Spinal cord (tissue), 10 donors: ENCODE data around the gene COG4. TPM values are rescaled to one million over a fixed set of nuclear protein-coding genes. Genes with fewer than 3 reads are reported as not detected.

Source experiments
- DNase-seq, 6 donors: peaks; one replicate each; pipeline versions ENCODE4 v3.0.0 to v3.0.0-alpha.2; 2013 to 2015; ENCODE audit warnings: low spot score in 6 of 6, low read depth in 4 of 6
- H3K27ac ChIP-seq: one replicate; pipeline ENCODE4 v1.5.1; 2013; ENCODE audit warnings: low read depth, low read length, control low read depth
- H3K27me3 ChIP-seq: one replicate; pipeline ENCODE4 v1.6.1; 2013; ENCODE audit warnings: low read length; ENCODE audit not compliant: control insufficient read depth, insufficient read depth
- H3K36me3 ChIP-seq: one replicate; pipeline ENCODE4 v1.6.1; 2013; ENCODE audit warnings: low read length; ENCODE audit not compliant: control insufficient read depth, insufficient read depth
- H3K4me1 ChIP-seq: one replicate; pipeline ENCODE4 v1.6.1; 2013; ENCODE audit warnings: low read length; ENCODE audit not compliant: control insufficient read depth, insufficient read depth
- H3K4me3 ChIP-seq: one replicate; pipeline ENCODE4 v1.5.1; 2013; ENCODE audit warnings: low read depth, low read length, control low read depth
- H3K9me3 ChIP-seq: one replicate; pipeline ENCODE4 v1.6.1; 2013; ENCODE audit warnings: low read length; ENCODE audit not compliant: control insufficient read depth, insufficient read depth
- WGBS: methylation state at CpG from one replicate; pipeline ENCODE4 v1.1.5; 2013; ENCODE audit warnings: missing lambda C conversion rate; ENCODE audit not compliant: insufficient coverage; 5-methylcytosine and 5-hydroxymethylcytosine counted together
- long read RNA-seq, 4 donors: transcript quantifications; one replicate each; lab custom pipeline, GENCODE V29; 2026
- polyA plus RNA-seq, 2 donors: library from polyadenylated mRNA; unstranded; fragments of 120-200 nt; gene quantifications; one replicate each; pipeline ENCODE4 v1.2.1, GENCODE V29; 2013; ENCODE audit not compliant: insufficient read length in 2 of 2
- total RNA-seq, 2 donors: library from RNA; depleted of rRNA in 1 of 2; stranded (reverse); fragments of 120-200 nt in 1 of 2; fragments of >200 nt in 1 of 2; gene quantifications; one replicate each; pipeline versions ENCODE4 v1.2.3 to v1.2.4, GENCODE V29; 2013 to 2014
- donor health status: healthy.

Gene COG4
- 10 to 100 TPM; 34.6 to 73.2 TPM for total RNA-seq
- polyA plus RNA-seq, result 10 to 100 TPM; 65.4 to 76.1 TPM
- long read RNA-seq, donor 1, transcript COG4-201 (19 exons, 2,833 nt), result major isoform, 6 of 30 reads
- long read RNA-seq, donor 1, partial matches to known transcripts, result 24 of 30 reads
- long read RNA-seq, donor 1, other reads (novel, unspliced or antisense), result 0 of 30 reads
- long read RNA-seq, donor 2, transcript COG4-201 (19 exons, 2,833 nt), result major isoform, 7 of 7 reads
- long read RNA-seq, donor 2, partial matches to known transcripts, result 0 of 7 reads
- long read RNA-seq, donor 2, other reads (novel, unspliced or antisense), result 0 of 7 reads
- long read RNA-seq, donor 3, partial matches to known transcripts, result 0 of 1 reads
- long read RNA-seq, donor 3, other reads (novel, unspliced or antisense), result 0 of 1 reads
- long read RNA-seq, donor 4, partial matches to known transcripts, result 17 of 23 reads
- long read RNA-seq, donor 4, other reads (novel, unspliced or antisense), result 0 of 23 reads

DNA sequence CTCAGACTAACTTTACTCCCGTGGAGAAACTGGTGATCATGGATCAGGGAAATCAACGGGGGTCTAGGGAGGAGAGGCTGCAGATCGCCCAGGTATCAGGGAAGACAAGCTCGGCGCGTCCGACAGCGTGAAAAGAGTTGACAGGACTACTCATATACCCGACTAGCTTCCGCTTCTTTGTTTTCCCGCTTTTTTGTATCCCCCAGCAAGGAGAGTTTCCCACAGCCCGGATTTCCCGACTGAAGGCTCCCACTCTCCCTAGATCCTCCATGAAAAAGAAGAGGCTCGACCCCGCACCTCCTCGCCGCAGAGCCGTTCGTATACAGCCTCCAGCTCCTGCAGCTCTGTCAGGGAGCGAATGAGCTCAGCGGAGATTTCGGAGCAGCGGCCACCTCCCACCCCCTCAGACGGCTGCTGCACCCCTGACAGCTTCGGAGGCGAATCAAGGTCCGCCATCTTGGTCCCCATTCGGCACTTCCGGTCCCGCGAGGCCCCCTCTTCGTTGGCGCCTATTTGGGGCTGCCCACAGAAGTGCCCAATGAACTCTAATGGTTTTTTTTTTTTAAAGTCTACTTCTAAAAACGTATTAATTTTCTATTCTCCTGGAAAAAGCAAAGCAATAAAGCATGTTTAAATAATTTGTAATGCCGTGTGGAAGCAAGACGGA lies at the start of gene COG4:
TSS of gene COG4 (minus strand) at position 479 of the 667 bp plus-strand sequence. CDS start at position 468, 11 bp downstream.
- Histone ChIP-seq H3K9me3 (no peaks in the 10 kb centered on the region), H3K27me3 (no peaks in the 10 kb centered on the region), H3K27ac (peak within 1 kb of the TSS; percentile 75), H3K4me1 (peaks cover 25% of the 10 kb centered on the region), H3K36me3 (peaks cover 17% of the 10 kb centered on the region), H3K4me3 (peak within 1 kb of the TSS; percentile 98)
- 0% methylated on average over 26 of the region's 36 CpGs for WGBS
- DNase-seq, result peak in 5 of 6 donors; percentile 80 to 97 (median 86)

DNA sequence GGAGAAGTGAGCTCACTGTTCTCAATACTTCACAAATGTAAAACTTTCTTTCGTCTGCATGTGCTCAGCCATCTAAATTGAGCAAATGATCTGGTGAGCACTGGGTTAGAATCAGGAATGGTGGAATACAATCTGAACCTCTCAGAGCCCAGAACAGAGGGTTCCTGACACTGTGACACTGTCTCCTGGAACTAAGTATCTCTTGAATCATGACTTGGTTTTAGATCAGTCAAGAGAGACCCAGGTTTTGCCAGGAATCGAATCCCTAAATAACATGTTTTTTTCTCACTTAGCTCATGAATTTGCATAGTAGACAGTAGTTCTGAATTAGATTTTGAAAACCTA lies 49.5 kb upstream of the COG4 start:
- WGBS, result no CpG with 5 or more reads among the region's 2 CpGs
- H3K9me3 ChIP-seq, result no peaks in the 10 kb centered on the region
- no peak for DNase-seq
- H3K27ac ChIP-seq, result peak overlapping the region; percentile 43
- H3K27me3 ChIP-seq, result no peaks in the 10 kb centered on the region
- no peak overlapping the region for H3K4me3 ChIP-seq
- peaks cover 59% of the 10 kb centered on the region for H3K36me3 ChIP-seq
- peaks cover 5% of the 10 kb centered on the region for H3K4me1 ChIP-seq

DNA sequence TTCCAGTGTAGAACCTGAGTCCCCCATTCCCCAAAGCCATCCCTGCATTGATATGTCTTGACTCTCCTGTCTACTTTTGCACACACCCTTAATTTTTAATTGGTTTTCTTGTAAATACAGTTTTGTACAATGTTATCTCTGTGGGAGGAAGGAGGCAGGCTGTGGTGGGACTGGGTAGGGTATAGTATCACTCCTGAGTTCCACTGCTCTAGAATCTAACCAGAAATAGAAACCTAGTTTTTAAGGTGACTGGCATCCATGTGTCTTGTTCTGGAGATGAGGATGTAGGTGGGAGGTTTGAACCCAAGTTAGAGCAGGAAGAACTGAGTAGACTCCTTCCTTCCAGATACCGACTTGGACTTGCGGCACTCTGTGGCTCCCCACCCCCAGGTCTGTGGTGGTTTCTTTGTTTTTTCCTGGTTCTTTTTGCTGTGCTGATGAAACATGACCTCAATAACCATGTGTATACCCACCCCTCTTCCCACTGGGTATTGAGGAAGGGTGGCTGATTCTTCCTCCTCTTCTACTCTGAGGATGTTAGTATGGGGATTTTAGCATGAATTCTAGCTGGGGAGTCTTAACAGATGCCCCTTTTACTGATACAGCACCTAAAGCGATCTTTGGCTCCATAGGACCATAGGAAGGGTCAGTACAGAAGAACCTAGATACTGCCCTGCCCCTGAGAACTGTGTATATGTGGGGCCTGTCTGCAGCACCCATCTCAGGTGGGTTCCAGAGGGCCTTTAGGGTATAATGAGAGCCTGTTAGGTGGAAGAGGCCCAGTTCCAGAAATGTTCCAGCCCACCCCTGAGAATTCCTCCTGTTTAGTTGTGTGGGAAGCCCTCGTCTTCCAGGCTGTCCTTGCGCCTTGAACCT lies 48.9 kb upstream of the COG4 start:
- H3K9me3 ChIP-seq, result no peaks in the 10 kb centered on the region
- peak overlapping the region; percentile 43 for H3K27ac ChIP-seq
- H3K36me3 ChIP-seq, result peaks cover 65% of the 10 kb centered on the region
- WGBS, result 100% methylated on average over 1 of the region's 5 CpGs
- H3K27me3 ChIP-seq, result no peaks in the 10 kb centered on the region
- peaks cover 4% of the 10 kb centered on the region for H3K4me1 ChIP-seq
- DNase-seq, result no peak
- H3K4me3 ChIP-seq, result no peak overlapping the region

DNA sequence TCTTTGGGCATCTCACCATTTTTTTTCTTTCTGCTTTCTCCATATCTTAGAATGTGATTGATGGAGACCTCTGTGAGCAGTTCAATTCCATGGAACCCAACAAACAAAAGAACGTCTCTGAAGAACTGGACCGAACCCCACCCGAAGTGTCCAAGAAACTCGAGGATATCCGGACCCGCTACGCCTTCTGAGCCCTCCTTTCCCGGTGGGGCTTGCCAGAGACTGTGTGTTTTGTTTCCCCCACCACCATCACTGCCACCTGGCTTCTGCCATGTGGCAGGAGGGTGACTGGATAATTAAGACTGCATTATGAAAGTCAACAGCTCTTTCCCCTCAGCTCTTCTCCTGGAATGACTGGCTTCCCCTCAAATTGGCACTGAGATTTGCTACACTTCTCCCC lies 48.3 kb upstream of the COG4 start:
- no peak overlapping the region for H3K4me3 ChIP-seq
- H3K36me3 ChIP-seq, result peaks cover 69% of the 10 kb centered on the region
- no peaks in the 10 kb centered on the region for H3K9me3 ChIP-seq
- H3K27me3 ChIP-seq, result no peaks in the 10 kb centered on the region
- no CpG with 5 or more reads among the region's 8 CpGs for WGBS
- H3K4me1 ChIP-seq, result no peaks in the 10 kb centered on the region
- H3K27ac ChIP-seq, result no peak overlapping the region
- DNase-seq, result no peak

DNA sequence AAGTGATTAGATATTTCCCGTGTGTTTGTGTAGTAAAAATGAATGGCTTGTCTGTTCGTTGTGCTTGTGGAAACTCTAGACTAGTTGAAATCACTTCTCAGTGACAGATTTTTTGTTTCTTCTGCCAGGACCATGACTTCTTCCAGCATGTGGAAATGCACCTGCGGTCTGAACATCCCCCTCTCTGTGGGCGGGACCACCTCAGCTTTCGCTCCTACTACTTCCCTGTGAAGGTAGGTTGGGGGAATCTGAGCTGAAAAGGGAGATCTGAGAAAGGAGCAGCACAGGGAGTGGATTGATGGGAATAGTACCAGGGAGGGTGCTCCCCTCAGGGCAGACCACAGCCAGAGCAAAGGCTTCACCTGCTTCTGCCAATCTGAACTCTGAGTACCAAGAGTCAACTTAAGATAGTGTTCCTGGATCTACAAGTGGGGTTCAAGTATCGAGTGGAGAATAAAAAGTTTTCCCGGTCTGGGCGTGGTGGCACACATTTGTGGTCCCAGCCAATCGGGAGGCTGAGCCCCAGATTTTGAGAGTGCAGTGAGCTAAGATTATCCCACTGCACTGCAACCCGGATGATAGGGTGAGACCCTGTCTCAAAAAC lies 47.7 kb upstream of the COG4 start:
- 98% methylated on average over 5 of the region's 10 CpGs for WGBS
- H3K27me3 ChIP-seq, result no peaks in the 10 kb centered on the region
- no peaks in the 10 kb centered on the region for H3K9me3 ChIP-seq
- H3K27ac ChIP-seq, result no peak overlapping the region
- H3K36me3 ChIP-seq, result peaks cover 75% of the 10 kb centered on the region
- H3K4me1 ChIP-seq, result no peaks in the 10 kb centered on the region
- no peak overlapping the region for H3K4me3 ChIP-seq
- no peak for DNase-seq

DNA sequence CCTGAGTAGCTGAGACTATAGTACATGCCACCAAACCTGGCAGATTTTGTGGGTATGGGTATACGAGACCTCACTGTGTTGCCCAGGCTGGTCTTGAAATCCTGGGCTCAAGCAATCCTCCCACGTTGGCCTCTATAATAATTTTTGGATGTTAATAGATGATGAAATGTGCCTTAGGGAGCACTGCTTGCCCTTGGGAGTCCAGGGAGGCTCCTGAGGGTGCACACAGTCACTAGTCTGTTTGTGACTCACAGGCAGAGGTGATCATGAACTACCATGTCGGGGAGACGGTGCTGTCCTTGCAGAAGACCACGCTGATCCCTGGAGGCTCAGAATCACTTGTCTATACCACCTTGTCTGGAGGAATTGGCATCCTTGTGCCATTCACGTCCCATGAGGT lies 46.4 kb upstream of the COG4 start:
- no peak overlapping the region for H3K27ac ChIP-seq
- WGBS, result 90% methylated on average over 5 of the region's 6 CpGs
- H3K27me3 ChIP-seq, result no peaks in the 10 kb centered on the region
- DNase-seq, result no peak
- H3K4me3 ChIP-seq, result no peak overlapping the region
- H3K36me3 ChIP-seq, result peaks cover 80% of the 10 kb centered on the region
- no peaks in the 10 kb centered on the region for H3K4me1 ChIP-seq
- no peaks in the 10 kb centered on the region for H3K9me3 ChIP-seq

DNA sequence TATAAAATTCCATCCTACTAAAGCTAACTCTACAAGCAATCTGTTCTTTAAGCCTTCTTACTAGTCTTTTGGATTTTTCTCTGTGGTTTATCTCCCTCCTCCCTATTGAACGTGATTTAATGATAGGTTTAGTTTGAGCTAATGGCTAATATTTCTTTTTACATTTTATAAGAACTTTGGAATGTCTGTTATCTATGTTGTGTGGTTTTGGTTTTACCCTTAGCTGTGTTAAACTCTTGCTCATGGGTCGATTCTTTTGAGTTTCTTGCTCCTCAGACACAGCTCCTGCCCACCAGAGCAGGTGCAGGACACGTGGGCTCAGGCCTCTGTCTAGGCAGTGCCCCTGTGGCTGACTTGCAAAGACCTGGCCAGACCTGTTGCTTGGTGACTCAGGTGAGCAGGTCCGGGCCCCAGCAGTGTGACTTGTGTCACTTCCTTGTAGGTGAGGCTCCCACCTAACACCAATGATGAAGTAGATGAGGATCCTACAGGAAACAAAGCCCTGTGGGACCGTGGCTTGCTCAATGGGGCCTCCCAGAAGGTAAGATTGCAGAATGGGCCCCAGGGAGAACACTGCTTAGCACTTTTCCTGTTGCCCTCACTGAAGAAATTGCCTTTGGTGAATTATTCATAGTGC lies 45.4 kb upstream of the COG4 start:
- H3K27ac ChIP-seq, result no peak overlapping the region
- DNase-seq, result no peak
- no peaks in the 10 kb centered on the region for H3K9me3 ChIP-seq
- no peaks in the 10 kb centered on the region for H3K4me1 ChIP-seq
- peaks cover 85% of the 10 kb centered on the region for H3K36me3 ChIP-seq
- no peaks in the 10 kb centered on the region for H3K27me3 ChIP-seq
- H3K4me3 ChIP-seq, result no peak overlapping the region
- WGBS, result 93% methylated on average over 4 of the region's 5 CpGs

DNA sequence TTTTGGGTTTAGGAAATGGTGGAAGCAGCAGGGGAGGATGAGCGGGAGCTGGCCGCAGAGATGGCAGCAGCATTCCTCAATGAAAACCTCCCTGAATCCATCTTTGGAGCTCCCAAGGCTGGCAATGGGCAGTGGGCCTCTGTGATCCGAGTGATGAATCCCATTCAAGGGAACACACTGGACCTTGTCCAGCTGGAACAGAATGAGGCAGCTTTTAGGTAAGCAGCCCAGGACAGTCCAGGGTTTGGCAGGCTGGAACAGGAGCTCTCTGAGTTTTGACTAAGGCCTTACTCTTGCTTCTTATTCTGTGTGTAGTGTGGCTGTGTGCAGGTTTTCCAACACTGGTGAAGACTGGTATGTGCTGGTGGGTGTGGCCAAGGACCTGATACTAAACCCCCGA lies 41.7 kb upstream of the COG4 start:
- Histone ChIP-seq H3K4me3 (no peak overlapping the region), H3K27me3 (no peaks in the 10 kb centered on the region), H3K27ac (no peak overlapping the region), H3K4me1 (no peaks in the 10 kb centered on the region), H3K9me3 (no peaks in the 10 kb centered on the region), H3K36me3 (peaks cover 92% of the 10 kb centered on the region)
- DNase-seq, result peak in 2 of 6 donors; percentile 3 to 60
- 64% methylated on average over 3 of the region's 4 CpGs for WGBS

DNA sequence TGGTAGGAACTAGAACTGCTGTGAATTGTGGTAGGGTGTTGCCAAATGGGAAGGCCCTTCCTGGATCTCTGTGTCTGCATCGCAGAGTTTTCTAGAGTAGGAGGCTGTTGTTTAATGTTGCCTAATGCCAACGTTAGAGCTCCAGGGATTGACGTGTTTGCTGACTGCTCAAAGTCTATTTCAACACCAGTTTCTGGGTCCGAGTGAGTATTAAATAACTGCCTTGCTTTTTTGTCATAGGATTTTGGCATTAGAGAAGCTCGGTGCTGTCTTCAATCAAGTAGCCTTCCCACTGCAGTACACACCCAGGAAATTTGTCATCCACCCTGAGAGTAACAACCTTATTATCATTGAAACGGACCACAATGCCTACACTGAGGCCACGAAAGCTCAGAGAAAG lies 40.3 kb upstream of the COG4 start:
- peaks cover 84% of the 10 kb centered on the region for H3K36me3 ChIP-seq
- 79% methylated on average over 4 of the region's 7 CpGs for WGBS
- H3K27me3 ChIP-seq, result no peaks in the 10 kb centered on the region
- no peaks in the 10 kb centered on the region for H3K9me3 ChIP-seq
- no peaks in the 10 kb centered on the region for H3K4me1 ChIP-seq
- DNase-seq, result no peak
- H3K27ac ChIP-seq, result no peak overlapping the region
- no peak overlapping the region for H3K4me3 ChIP-seq
